Endothelial cell of umbilical vein (primary cell): ENCODE measurements around the gene SH3GL1.

Source experiments
- EZH2 ChIP-seq: IDR thresholded peaks from 2 replicates; pipeline ENCODE4 v1.6.1; 2012; ENCODE audit warnings: borderline replicate concordance, low read depth, mild to moderate bottlenecking, moderate library complexity, low read length, inconsistent platforms; ENCODE audit not compliant: severe bottlenecking
- GATA2 ChIP-seq: IDR thresholded peaks from 2 replicates; pipeline ENCODE4 v1.7.0; 2011; ENCODE audit warnings: low read depth, mild to moderate bottlenecking, moderate library complexity, mixed read lengths, low read length; ENCODE audit not compliant: insufficient read length, insufficient read depth
- JUN ChIP-seq: IDR thresholded peaks from 2 replicates; pipeline ENCODE4 v1.6.1; 2011; ENCODE audit warnings: borderline replicate concordance, low read depth; ENCODE audit not compliant: insufficient read length, insufficient read depth
- MYC ChIP-seq: IDR thresholded peaks from one replicate; pipeline ENCODE4 v1.6.1; 2011; ENCODE audit warnings: mild to moderate bottlenecking, low read depth, low read length
- POLR2A ChIP-seq: IDR thresholded peaks from 2 replicates; pipeline ENCODE4 v1.6.1; 2012; ENCODE audit warnings: low read depth, mild to moderate bottlenecking, control low read depth, low read length
- TF ChIP-seq, protein P1 (sequence below), 2 donors: IDR thresholded peaks; 1 replicate in 1 of 2; 2 replicates in 1 of 2; pipeline ENCODE4 v1.5.1; 2011; ENCODE audit warnings: low read length in 2 of 2, mild to moderate bottlenecking in 2 of 2, moderate library complexity in 2 of 2, control low read depth in 1 of 2, inconsistent platforms in 1 of 2, low read depth in 1 of 2; ENCODE audit not compliant: insufficient read depth in 1 of 2; ENCODE audit errors: extremely low read depth in 1 of 2
- TF ChIP-seq, protein P2 (sequence below): IDR thresholded peaks from 2 replicates; pipeline ENCODE4 v1.6.1; 2011; ENCODE audit not compliant: insufficient read depth, insufficient read length

DNA sequence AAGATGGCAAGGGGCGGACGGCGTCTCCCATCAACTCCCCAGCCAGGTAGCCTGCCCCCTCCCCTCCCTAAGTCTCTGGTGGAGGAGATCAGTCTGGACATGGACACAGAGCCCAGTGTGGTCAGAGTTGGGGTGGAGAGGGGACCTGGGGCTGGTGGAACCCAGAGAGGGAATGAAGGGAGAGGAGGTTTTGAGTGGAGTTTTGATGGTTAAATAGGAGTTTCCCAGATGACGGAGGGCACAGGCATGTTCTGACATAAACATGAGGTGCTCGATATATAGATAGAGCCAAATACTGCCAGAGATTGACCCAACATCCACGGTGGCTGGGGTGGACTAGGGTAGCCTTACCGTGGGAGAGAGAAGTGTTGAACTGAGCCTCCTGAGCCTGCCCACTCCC lies 81.9 kb downstream of the SH3GL1 start:
- no peak for TF ChIP-seq MYC
- TF ChIP-seq, protein P1, sequence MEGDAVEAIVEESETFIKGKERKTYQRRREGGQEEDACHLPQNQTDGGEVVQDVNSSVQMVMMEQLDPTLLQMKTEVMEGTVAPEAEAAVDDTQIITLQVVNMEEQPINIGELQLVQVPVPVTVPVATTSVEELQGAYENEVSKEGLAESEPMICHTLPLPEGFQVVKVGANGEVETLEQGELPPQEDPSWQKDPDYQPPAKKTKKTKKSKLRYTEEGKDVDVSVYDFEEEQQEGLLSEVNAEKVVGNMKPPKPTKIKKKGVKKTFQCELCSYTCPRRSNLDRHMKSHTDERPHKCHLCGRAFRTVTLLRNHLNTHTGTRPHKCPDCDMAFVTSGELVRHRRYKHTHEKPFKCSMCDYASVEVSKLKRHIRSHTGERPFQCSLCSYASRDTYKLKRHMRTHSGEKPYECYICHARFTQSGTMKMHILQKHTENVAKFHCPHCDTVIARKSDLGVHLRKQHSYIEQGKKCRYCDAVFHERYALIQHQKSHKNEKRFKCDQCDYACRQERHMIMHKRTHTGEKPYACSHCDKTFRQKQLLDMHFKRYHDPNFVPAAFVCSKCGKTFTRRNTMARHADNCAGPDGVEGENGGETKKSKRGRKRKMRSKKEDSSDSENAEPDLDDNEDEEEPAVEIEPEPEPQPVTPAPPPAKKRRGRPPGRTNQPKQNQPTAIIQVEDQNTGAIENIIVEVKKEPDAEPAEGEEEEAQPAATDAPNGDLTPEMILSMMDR (IDR thresholded peaks at IDR 0.05; ENCODE audit: extremely low read depth in 1 of 2, insufficient read depth in 1 of 2, low read depth in 1 of 2, low read length in 2 of 2): no peak
- no peak for TF ChIP-seq EZH2
- TF ChIP-seq, protein P2, sequence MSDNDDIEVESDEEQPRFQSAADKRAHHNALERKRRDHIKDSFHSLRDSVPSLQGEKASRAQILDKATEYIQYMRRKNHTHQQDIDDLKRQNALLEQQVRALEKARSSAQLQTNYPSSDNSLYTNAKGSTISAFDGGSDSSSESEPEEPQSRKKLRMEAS: no peak
- no peak for TF ChIP-seq JUN
- no peak for TF ChIP-seq GATA2
- no peak for TF ChIP-seq POLR2A
